ENCODE measurements around the gene TAS2R1. TPM values are rescaled to one million over a fixed set of nuclear protein-coding genes. Genes with fewer than 3 reads are reported as not detected.

The TAS2R1 gene
- total RNA-seq: not detected
- polyA plus RNA-seq: not detected
- long read RNA-seq, donor 1: 0 reads
- long read RNA-seq, donor 2: 0 reads
- long read RNA-seq, donor 3: 0 reads

- H3K4me3 ChIP-seq: no peak within 1 kb of the TSS
- no peak for TF ChIP-seq CTCF (IDR thresholded peaks at IDR 0.05)
- H3K27me3 ChIP-seq: no peaks in the 10 kb centered on the region
- ATAC-seq (no peak), DNase-seq (no peak)
- H3K4me1 ChIP-seq: no peaks in the 10 kb centered on the region
- no peaks in the 10 kb centered on the region for H3K36me3 ChIP-seq
- no peak within 1 kb of the TSS for H3K27ac ChIP-seq
- WGBS, 2 donors: 94 to 95% methylated on average over 1 of the region's 1 CpG
- intact Hi-C loops (cut with DNase I): no loop called here
- H3K9me3 ChIP-seq: peaks cover 0 to 24% (median 6%) of the 10 kb centered on the region in 11 donors
These were observed at the start of gene TAS2R1 for GRCh38 chr5:9630251-9630650. TSS of gene TAS2R1 (minus strand) at chr5:9630351. CDS start at chr5:9630032, 319 bp downstream.

GRCh38 chr5:9670371-9670770, 40.2 kb upstream of the TAS2R1 start:
- H3K27me3 ChIP-seq: no peaks in the 10 kb centered on the region
- intact Hi-C loops (cut with DNase I): no loop called here
- 0 to 6% methylated on average over 1 of the region's 1 CpG for WGBS, 2 donors
- no peak for DNase-seq
- no peak for ATAC-seq
- peaks cover 0 to 43% (median 15%) of the 10 kb centered on the region in 11 donors for H3K9me3 ChIP-seq
- no peak overlapping the region for H3K4me3 ChIP-seq
- no peaks in the 10 kb centered on the region for H3K36me3 ChIP-seq
- H3K27ac ChIP-seq: no peak overlapping the region
- TF ChIP-seq CTCF (IDR thresholded peaks at IDR 0.05): no peak
- H3K4me1 ChIP-seq: no peaks in the 10 kb centered on the region

GRCh38 chr5:9667906-9668305, 37.8 kb upstream of the TAS2R1 start:
- 79 to 82% methylated on average over 2 of the region's 2 CpGs for WGBS, 2 donors
- intact Hi-C loops (cut with DNase I): loop anchor here in 1 of 10 donors (5.0 kb wide), 1 partner anchor 331 kb away; no protein-coding TSS in a partner anchor
- Histone ChIP-seq H3K4me1 (no peaks in the 10 kb centered on the region), H3K4me3 (no peak overlapping the region), H3K9me3 (peaks cover 0 to 41% (median 15%) of the 10 kb centered on the region in 11 donors), H3K27ac (no peak overlapping the region), H3K36me3 (no peaks in the 10 kb centered on the region), H3K27me3 (no peaks in the 10 kb centered on the region)
- DNase-seq (no peak), ATAC-seq (no peak)
- TF ChIP-seq CTCF (IDR thresholded peaks at IDR 0.05): no peak

GRCh38 chr5:9663891-9664290, 33.7 kb upstream of the TAS2R1 start:
- Histone ChIP-seq H3K36me3 (no peaks in the 10 kb centered on the region), H3K27ac (no peak overlapping the region), H3K9me3 (peaks cover 0 to 16% (median 5%) of the 10 kb centered on the region in 11 donors), H3K4me3 (no peak overlapping the region), H3K27me3 (no peaks in the 10 kb centered on the region), H3K4me1 (no peaks in the 10 kb centered on the region)
- intact Hi-C loops (cut with DNase I): no loop called here
- DNase-seq: no peak
- TF ChIP-seq CTCF (IDR thresholded peaks at IDR 0.05): no peak
- no peak for ATAC-seq
- 81 to 83% methylated on average over 6 of the region's 6 CpGs for WGBS, 2 donors

All from heart right ventricle (tissue), 16 donors.